Esophagus muscularis mucosa (tissue), 4 donors: ENCODE measurements around the gene PLCG1.

ENCODE experiments used
- EP300 ChIP-seq: sonication (generic); formaldehyde crosslinking; IDR thresholded peaks from one replicate; pipeline ENCODE4 v1.6.1; 2017; ENCODE audit warnings: antibody characterized with exemption
- POLR2A ChIP-seq: fragments of 450-650 bp; IDR thresholded peaks from one replicate; pipeline ENCODE4 v1.6.1; 2017; ENCODE audit warnings: antibody characterized with exemption, moderate library complexity, mild to moderate bottlenecking, low read depth
- POLR2AphosphoS5 ChIP-seq, 2 donors: sonication (generic); formaldehyde crosslinking; IDR thresholded peaks; one replicate each; pipeline ENCODE4 v1.6.1; 2017; ENCODE audit warnings: antibody characterized with exemption in 2 of 2
- TF ChIP-seq, protein P1 (sequence below), 3 experiments: fragments of 200-600 bp in 2 of 3; fragments of 450-650 bp in 1 of 3; sonication (generic) in 2 of 3; IDR thresholded peaks; one replicate each; pipeline ENCODE4 v1.5.1; 2017 to 2019; ENCODE audit warnings: antibody characterized with exemption in 3 of 3, mild to moderate bottlenecking in 2 of 3, moderate library complexity in 1 of 3

DNA sequence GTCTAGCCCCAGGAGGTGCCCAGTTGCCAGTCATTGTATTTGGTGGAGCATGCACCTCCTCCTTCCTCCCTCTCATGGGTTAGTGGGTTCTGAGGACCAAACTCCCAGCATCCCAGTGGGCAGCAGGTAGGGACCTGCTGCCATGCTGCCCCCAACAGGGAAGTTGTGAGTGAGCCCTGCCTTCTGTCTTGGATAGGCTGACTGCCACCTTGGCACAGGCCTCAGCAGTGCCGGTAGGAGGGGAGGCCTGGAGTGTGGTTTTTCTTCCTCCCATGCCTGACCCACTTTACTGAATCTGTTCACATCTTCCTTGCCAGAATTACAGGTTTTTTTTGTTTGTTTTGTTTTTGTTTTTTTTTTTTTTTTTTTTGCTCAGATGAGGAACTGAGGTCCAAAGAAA, 24.5 kb downstream of the PLCG1 start:
- TF ChIP-seq, protein P1, sequence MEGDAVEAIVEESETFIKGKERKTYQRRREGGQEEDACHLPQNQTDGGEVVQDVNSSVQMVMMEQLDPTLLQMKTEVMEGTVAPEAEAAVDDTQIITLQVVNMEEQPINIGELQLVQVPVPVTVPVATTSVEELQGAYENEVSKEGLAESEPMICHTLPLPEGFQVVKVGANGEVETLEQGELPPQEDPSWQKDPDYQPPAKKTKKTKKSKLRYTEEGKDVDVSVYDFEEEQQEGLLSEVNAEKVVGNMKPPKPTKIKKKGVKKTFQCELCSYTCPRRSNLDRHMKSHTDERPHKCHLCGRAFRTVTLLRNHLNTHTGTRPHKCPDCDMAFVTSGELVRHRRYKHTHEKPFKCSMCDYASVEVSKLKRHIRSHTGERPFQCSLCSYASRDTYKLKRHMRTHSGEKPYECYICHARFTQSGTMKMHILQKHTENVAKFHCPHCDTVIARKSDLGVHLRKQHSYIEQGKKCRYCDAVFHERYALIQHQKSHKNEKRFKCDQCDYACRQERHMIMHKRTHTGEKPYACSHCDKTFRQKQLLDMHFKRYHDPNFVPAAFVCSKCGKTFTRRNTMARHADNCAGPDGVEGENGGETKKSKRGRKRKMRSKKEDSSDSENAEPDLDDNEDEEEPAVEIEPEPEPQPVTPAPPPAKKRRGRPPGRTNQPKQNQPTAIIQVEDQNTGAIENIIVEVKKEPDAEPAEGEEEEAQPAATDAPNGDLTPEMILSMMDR (IDR thresholded peaks at IDR 0.05) = no peak
- TF ChIP-seq POLR2A = no peak
- TF ChIP-seq EP300 = no peak
- TF ChIP-seq POLR2AphosphoS5 (IDR thresholded peaks at IDR 0.05) = no peak
